Stomach (tissue), 4 donors: ENCODE results near the gene TNS3.

Experiments used
- EP300 ChIP-seq: sonication (generic); formaldehyde crosslinking; IDR thresholded peaks from one replicate; pipeline ENCODE4 v1.6.1; 2017; ENCODE audit warnings: antibody characterized with exemption
- POLR2A ChIP-seq, 4 donors: fragments of 450-650 bp; IDR thresholded peaks; one replicate each; pipeline ENCODE4 v1.6.1; 2016; ENCODE audit warnings: antibody characterized with exemption in 4 of 4, control low read depth in 2 of 4, mild to moderate bottlenecking in 1 of 4, moderate library complexity in 1 of 4
- POLR2AphosphoS5 ChIP-seq, 3 donors: sonication (generic); formaldehyde crosslinking; IDR thresholded peaks; one replicate each; pipeline ENCODE4 v1.6.1; 2016; ENCODE audit warnings: antibody characterized with exemption in 3 of 3
- TF ChIP-seq, protein P1 (sequence below), 7 experiments: fragments of 450-650 bp in 4 of 7; fragments of 200-600 bp in 3 of 7; sonication (generic) in 3 of 7; IDR thresholded peaks; one replicate each; pipeline ENCODE4 v1.5.1; 2016 to 2019; ENCODE audit warnings: antibody characterized with exemption in 7 of 7, control low read depth in 2 of 7, mild to moderate bottlenecking in 1 of 7

DNA sequence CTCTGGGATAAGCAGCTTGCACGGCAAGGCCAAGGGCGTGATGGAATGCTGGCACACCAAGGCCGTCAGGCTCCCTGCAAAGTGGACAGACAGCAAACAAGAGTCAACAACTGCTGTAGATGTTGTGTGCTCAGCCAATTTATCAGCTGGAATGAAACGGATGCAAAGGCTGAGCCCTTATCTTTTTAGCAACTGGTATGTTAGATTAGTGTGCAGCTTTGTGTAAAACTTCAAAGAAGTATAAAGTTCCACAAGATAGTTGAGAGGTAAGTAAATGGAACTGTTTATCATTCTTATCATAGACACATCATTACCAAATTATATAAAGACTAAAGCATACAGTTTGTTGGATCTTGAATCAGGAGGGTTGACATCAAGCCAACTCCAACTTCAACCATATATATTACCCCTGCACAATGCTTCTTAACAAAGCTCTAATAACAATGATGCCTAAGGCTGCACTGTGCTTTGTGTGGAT is 289.0 kb downstream of the TNS3 start:
- TF ChIP-seq, protein P1, sequence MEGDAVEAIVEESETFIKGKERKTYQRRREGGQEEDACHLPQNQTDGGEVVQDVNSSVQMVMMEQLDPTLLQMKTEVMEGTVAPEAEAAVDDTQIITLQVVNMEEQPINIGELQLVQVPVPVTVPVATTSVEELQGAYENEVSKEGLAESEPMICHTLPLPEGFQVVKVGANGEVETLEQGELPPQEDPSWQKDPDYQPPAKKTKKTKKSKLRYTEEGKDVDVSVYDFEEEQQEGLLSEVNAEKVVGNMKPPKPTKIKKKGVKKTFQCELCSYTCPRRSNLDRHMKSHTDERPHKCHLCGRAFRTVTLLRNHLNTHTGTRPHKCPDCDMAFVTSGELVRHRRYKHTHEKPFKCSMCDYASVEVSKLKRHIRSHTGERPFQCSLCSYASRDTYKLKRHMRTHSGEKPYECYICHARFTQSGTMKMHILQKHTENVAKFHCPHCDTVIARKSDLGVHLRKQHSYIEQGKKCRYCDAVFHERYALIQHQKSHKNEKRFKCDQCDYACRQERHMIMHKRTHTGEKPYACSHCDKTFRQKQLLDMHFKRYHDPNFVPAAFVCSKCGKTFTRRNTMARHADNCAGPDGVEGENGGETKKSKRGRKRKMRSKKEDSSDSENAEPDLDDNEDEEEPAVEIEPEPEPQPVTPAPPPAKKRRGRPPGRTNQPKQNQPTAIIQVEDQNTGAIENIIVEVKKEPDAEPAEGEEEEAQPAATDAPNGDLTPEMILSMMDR (IDR thresholded peaks at IDR 0.05) = no peak
- TF ChIP-seq POLR2AphosphoS5 (IDR thresholded peaks at IDR 0.05) (peak in 2 of 3 donors; percentile 76 to 79), EP300 (no peak), POLR2A (IDR thresholded peaks at IDR 0.05) (no peak)
